ENCODE data around the gene MAP1LC3B.

GRCh38 chr16:87344165-87344930 is 47.8 kb upstream of the MAP1LC3B start:
- TF ChIP-seq POLR2A (IDR thresholded peaks at IDR 0.05): no peak
- TF ChIP-seq, protein P1, sequence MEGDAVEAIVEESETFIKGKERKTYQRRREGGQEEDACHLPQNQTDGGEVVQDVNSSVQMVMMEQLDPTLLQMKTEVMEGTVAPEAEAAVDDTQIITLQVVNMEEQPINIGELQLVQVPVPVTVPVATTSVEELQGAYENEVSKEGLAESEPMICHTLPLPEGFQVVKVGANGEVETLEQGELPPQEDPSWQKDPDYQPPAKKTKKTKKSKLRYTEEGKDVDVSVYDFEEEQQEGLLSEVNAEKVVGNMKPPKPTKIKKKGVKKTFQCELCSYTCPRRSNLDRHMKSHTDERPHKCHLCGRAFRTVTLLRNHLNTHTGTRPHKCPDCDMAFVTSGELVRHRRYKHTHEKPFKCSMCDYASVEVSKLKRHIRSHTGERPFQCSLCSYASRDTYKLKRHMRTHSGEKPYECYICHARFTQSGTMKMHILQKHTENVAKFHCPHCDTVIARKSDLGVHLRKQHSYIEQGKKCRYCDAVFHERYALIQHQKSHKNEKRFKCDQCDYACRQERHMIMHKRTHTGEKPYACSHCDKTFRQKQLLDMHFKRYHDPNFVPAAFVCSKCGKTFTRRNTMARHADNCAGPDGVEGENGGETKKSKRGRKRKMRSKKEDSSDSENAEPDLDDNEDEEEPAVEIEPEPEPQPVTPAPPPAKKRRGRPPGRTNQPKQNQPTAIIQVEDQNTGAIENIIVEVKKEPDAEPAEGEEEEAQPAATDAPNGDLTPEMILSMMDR (IDR thresholded peaks at IDR 0.05): no peak

Measured in Peyer's patch (tissue), 4 donors.